ENCODE results near the gene ARL8A. TPM values are rescaled to one million over a fixed set of nuclear protein-coding genes. Genes with fewer than 3 reads are reported as not detected.

Gene ARL8A
- total RNA-seq, 1 donor, result 28.5 TPM

GRCh38 chr1:202133989-202134388, 10.5 kb downstream of the ARL8A start:
- no peak for DNase-seq (ENCODE audit: low read depth)
- TF ChIP-seq CTCF (IDR thresholded peaks at IDR 0.05; ENCODE audit: insufficient read depth, low read depth, low read length), result no peak
- H3K4me3 ChIP-seq (ENCODE audit: low read depth, low read length), result no peak overlapping the region

GRCh38 chr1:202133496-202133895, 11.0 kb downstream of the ARL8A start:
- DNase-seq (ENCODE audit: low read depth), result no peak
- TF ChIP-seq CTCF (IDR thresholded peaks at IDR 0.05; ENCODE audit: insufficient read depth, low read depth, low read length), result no peak
- H3K4me3 ChIP-seq (ENCODE audit: low read depth, low read length), result no peak overlapping the region

- no peak for TF ChIP-seq CTCF (IDR thresholded peaks at IDR 0.05; ENCODE audit: insufficient read depth, low read depth, low read length)
- DNase-seq (ENCODE audit: low read depth), result no peak
- no peak overlapping the region for H3K4me3 ChIP-seq (ENCODE audit: low read depth, low read length)
These were observed 11.5 kb downstream of the ARL8A start for GRCh38 chr1:202133001-202133400.

- no peak overlapping the region for H3K4me3 ChIP-seq (ENCODE audit: low read depth, low read length)
- DNase-seq (ENCODE audit: low read depth), result peak; percentile 30
- TF ChIP-seq CTCF (IDR thresholded peaks at IDR 0.05; ENCODE audit: insufficient read depth, low read depth, low read length), result no peak
These were observed 12.3 kb downstream of the ARL8A start for GRCh38 chr1:202131956-202132821.

- TF ChIP-seq CTCF (IDR thresholded peaks at IDR 0.05; ENCODE audit: insufficient read depth, low read depth, low read length), result no peak
- no peak for DNase-seq (ENCODE audit: low read depth)
- no peak overlapping the region for H3K4me3 ChIP-seq (ENCODE audit: low read depth, low read length)
These were observed 13.6 kb downstream of the ARL8A start for GRCh38 chr1:202130816-202131522.

- TF ChIP-seq CTCF (IDR thresholded peaks at IDR 0.05; ENCODE audit: insufficient read depth, low read depth, low read length), result no peak
- no peak for DNase-seq (ENCODE audit: low read depth)
- H3K4me3 ChIP-seq (ENCODE audit: low read depth, low read length), result no peak overlapping the region
These were observed 14.2 kb downstream of the ARL8A start for GRCh38 chr1:202130297-202130721.
